HG02973 (cell line): ENCODE results near the gene ANAPC16.
A peak's percentile ranks its signal among the peaks of the same experiment; 100 is the strongest.
"Not testable (repeated sequence)": the region's sequence is repeated elsewhere in the genome, so short reads cannot be mapped to it uniquely, and the experiment has no call there.

Experiments used
- ATAC-seq: cut with Tn5 transposase; IDR thresholded peaks from one replicate; pipeline ENCODE4 v1.9.1; 2021; ENCODE audit warnings: moderate library complexity; ENCODE audit not compliant: unreplicated experiment

The ANAPC16 gene

DNA sequence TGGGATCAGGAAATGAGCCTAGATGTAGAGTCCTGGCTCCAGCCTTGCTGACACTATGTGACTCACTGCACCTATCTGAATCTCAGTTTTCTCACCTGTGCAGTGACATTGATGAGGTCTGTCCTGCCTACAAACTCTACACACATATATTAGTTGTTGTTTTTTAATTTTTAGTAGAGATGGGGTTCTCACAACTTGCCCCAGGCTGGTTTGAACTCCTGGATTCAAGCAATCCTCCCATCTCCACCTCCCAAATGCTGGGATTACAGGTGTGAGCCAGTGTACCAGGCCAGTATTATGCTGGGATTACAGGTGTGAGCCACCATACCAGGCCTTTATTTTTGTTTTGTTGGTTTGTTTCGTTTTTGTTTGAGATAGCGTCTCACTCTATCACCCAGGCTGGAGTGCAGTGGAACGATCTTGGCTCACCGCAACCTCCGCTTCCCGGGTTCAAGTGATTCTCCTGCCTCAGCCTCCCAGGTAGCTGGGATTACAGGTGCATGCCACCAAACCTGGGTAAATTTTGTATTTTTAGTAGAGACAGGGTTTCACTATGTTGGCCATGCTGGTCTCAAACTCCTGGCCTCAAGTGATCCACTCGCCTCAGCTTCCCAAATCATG is 46.1 kb downstream of the ANAPC16 start:
- ATAC-seq, result no peak

- no peak for ATAC-seq
Observed at GRCh38 chr10:72263613-72264241, 47.9 kb downstream of the ANAPC16 start.

DNA sequence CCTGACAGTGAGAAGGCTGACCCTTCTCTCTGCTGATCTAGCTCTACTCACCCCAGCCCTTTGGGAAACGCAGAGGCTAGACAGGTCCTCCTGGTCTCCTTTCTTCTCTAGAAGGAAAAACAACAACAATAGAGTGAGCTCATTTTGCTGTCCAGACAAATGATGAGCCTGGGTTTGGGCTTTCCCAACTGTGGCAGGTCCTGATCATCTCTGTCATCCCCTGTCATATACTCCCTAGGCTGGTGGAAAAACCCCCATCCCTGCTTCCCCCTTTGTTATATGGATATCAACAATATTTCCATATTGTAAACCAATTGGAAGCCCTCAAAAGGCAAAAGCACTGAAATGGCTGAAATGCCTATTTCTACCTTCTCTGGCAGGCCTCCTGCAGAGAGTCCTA is 48.7 kb downstream of the ANAPC16 start:
- no peak for ATAC-seq

DNA sequence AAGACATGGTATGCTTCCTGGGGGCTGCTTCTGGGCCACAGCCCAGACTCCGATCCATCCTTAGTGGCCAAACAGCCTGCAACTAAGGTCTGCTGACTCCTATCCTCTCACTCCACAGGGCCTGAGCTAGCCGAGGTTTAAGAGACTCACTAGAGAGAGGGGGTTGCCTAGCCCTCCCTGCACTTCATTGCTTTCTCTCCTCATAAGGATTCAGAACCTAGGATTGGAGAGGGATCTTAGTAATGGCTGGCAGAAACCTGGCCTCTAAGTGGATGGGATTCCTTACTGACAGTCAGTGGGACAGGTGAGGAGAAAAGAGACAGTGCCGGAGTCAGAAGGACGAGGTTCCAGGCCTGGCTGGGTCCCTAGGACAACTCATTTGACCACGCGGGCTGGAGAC is 49.7 kb downstream of the ANAPC16 start:
- ATAC-seq, result no peak

DNA sequence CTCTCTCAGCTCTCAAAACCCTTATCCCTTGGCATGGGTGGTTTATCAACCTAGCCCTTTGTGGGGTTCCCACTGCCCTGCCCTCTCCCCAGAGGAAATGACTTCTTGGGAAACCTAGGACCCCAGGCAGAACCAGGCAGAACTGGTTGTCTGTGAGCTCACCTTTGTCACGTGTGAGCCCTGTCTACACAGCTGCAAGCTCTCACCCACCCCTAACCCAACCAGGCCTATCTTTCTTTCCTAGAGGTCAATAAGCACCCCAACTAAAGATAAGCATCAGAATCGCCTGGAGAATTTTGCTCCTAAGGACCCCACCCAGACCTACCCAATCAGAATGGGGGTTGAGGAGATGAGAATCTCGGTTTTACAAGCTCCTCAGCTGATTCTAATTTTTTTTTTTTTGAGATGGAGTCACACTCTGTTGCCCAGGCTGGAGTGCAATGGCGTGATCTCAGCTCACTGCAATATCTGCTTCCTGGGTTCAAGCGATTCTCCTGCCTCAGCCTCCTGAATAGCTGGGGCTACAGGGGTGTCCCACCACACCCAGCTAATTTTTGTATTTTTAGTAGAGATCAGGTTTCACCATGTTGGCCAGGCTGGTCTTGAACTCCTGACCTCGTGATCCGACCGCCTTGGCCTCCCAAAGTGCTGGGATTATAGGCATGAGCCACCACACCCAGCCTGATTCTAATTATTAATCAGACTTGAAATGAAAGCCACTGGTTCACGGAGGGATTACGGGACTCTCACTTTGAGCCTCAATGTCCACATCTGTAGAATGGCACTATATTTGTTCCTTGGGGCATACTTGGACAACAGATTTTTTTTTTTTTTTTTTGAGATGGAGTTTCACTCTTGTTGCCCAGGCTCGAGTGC is 50.4 kb downstream of the ANAPC16 start:
- no peak for ATAC-seq

DNA sequence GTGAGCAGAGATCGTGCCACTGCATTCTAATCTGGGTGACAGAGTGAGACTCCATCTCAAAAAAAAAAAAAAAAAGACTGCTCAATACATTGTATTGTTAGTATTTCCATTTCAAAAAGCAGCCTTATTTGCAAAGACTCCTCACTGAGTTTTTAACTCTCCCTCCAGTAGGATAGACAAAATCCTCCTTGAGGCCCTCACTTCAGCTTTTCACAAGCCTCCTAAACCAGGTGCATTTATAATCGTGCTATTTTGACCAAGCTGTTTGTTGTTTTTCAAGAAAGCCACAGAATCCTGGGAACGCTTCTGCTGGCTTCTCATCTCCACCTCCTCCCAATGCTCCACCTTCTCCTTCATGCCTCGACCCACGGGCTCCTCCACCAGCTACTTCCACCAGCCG is 51.6 kb downstream of the ANAPC16 start:
- no peak for ATAC-seq

DNA sequence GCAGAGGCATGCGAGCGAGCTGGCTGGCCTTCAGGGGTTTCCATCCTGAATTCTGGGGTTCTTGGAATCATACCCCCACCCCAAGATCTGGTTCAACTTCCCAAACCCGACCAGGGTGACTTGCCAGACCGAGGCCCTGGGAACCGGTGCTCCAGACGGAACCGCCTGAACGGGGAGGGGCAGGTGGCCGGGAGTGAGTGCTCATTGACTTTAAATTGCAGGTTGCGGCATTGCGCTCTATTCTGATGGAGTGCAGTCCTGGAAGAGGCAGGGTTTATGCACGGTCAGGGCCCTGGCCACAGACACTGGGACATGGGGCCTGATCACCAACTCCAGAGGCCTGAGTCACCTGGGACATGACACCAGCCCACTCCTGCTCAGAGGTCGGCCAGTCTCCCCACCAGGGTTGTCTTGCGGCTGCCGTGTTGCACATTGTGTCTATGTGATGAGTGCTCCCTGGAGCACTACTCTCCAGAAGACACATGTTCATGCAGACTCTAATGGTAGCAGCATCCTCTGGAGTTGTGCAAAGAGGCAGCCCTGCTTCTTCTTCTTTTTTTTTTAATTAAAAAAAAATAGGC is 52.1 kb downstream of the ANAPC16 start:
- ATAC-seq, result no peak

DNA sequence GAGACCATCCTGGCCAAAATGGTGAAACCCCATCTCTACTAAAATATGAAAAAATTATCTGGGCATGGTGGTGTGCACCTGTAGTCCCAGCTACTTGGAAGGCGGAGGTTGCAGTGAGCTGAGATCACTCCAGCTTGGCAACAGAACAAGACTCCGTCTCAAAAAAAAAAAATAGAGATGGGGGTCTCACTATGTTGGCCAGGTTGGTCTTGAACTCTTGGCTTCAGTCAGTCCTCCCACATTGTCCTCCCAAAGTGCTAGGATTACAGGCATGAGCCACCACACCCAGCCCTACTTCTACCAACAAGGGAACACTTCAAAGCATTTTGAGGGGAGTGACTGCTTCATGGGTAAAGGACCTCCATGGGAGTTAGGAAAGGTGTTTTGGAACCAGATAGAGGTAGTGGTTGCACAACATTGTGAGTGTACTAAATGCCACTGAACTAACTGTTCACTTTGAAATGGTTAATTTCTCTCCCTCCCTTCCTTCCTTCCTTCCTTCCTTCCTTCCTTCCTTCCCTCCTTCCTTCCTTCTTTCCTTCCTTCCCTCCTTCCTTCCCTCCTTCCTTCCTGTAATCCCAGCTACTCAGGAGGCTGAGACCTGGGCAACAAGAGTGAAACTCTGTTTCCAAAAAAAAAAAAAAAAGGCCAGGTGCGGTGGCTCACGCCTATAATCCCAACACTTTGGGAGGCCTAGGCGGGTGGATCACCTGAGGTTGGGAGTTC is 52.8 kb downstream of the ANAPC16 start:
- ATAC-seq, result not testable (repeated sequence)

DNA sequence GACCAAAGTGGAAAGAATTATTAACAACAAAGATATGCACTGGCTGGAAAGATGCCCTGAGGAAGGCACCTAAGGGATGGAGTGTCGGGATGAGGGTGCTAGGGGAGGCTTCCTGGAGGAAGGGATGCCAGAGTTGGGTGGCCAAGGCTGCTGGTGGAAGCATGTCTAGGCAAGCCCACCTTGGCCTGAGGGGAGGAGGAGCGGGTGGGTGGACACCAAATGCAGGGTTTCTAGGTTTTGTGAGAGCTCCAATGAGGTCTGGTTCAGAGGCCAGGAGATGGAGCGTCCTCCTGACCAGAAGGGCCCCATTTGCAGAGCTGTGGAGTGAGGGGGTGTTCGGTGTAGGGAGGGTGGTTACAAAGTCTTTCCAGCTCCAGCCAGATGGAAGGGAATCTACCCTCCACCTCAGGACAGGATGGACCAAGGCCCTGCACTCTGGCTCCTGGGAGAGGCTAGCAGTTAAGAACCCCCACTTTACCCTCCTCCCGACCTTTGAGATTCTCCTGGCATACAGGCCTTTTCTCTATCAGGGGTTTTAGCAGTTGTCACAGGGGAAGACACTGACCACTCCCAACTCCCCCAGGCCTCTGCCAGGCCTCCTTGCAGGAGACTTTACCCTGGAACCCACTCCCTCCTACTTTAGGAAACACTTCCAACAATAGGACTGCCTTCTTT is 54.9 kb downstream of the ANAPC16 start:
- ATAC-seq, result no peak

GRCh38 chr10:72272689-72273409 is 57.0 kb downstream of the ANAPC16 start:
- no peak for ATAC-seq

DNA sequence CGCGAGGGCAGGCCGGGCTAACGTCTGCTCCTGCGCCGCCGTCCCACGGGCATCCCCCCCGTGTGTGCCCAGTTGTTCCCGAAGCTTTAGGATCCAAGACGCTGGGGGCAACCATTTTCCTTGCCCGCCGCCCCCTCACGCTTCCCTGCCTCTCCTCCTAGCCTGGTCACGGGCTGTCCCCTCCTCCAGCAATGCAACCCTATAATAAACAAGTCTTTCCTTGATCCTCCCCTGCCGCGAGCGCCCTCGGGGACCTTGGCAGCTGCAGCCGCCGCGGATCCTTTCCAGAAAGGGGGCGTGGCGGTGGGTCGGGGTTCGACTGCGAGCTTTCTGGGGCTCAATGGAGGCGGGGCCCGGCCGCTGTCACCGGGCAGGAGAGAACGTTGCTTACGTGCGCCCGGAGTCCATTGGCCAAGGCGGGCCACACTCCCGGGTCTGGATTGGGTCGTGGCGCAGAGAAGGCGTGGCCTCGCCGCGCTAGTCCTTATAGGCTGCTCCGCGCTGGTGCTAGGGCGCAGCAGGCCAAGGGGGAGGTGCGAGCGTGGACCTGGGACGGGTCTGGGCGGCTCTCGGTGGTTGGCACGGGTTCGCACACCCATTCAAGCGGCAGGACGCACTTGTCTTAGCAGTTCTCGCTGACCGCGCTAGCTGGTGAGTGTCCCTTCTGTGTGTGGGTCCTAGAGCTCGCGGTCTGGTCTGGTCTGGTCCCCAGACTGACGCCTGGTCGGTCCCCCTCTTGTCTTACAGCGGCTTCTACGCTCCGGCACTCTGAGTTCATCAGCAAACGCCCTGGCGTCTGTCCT is 57.8 kb downstream of the ANAPC16 start, which contains the start of gene DDIT4:
DDIT4 (plus strand) TSS at position 515 of the 803 bp plus-strand sequence. CDS start 293 bp downstream, outside the sequence.
- ATAC-seq, result peak; percentile 85

- no peak for ATAC-seq
Observed at GRCh38 chr10:72274213-72274729, 58.5 kb downstream of the ANAPC16 start.

DNA sequence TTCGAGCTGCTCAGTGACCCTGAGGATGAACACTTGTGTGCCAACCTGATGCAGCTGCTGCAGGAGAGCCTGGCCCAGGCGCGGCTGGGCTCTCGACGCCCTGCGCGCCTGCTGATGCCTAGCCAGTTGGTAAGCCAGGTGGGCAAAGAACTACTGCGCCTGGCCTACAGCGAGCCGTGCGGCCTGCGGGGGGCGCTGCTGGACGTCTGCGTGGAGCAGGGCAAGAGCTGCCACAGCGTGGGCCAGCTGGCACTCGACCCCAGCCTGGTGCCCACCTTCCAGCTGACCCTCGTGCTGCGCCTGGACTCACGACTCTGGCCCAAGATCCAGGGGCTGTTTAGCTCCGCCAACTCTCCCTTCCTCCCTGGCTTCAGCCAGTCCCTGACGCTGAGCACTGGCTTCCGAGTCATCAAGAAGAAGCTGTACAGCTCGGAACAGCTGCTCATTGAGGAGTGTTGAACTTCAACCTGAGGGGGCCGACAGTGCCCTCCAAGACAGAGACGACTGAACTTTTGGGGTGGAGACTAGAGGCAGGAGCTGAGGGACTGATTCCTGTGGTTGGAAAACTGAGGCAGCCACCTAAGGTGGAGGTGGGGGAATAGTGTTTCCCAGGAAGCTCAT is 59.0 kb downstream of the ANAPC16 start:
- no peak for ATAC-seq

DNA sequence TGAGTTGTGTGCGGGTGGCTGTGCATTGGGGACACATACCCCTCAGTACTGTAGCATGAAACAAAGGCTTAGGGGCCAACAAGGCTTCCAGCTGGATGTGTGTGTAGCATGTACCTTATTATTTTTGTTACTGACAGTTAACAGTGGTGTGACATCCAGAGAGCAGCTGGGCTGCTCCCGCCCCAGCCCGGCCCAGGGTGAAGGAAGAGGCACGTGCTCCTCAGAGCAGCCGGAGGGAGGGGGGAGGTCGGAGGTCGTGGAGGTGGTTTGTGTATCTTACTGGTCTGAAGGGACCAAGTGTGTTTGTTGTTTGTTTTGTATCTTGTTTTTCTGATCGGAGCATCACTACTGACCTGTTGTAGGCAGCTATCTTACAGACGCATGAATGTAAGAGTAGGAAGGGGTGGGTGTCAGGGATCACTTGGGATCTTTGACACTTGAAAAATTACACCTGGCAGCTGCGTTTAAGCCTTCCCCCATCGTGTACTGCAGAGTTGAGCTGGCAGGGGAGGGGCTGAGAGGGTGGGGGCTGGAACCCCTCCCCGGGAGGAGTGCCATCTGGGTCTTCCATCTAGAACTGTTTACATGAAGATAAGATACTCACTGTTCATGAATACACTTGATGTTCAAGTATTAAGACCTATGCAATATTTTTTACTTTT is 59.7 kb downstream of the ANAPC16 start:
- ATAC-seq, result no peak

DNA sequence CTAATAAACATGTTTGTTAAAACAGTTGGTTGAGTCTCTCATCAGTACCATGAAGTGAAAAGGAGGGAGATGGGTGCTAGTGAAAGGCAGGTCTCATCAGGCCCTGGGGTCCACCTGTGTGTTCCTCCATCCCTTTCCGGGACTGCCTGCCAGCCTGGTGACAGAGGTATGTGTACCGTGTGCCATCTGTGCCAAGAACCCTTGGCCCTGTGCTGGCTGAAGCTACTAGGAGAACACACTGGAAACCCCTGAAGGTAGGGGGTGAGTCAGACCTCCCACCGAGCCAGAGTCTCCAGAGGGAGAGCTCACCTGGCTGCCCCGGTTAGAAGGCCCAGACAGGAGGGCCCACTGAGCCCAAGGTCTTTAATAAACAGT is 60.2 kb downstream of the ANAPC16 start:
- no peak for ATAC-seq

GRCh38 chr10:72276421-72277339 is 60.9 kb downstream of the ANAPC16 start:
- no peak for ATAC-seq
